Panc1 (cell line): ENCODE results near the gene INTS1. TPM values are rescaled to one million over a fixed set of nuclear protein-coding genes. Genes with fewer than 3 reads are reported as not detected.
A peak's percentile ranks its signal among the peaks of the same experiment; 100 is the strongest.

Experiments used
- ATAC-seq: fragments of 200-7000 bp; cut with Tn5 transposase; 2 replicates; pipeline ENCODE4 v1.9.1; 2020; ENCODE audit warnings: mild to moderate bottlenecking, moderate library complexity
- BruUV-seq: library from RNA; stranded (reverse); fragments of 400-500 nt; replicated peaks from 2 replicates; lab custom pipeline; 2021; lab: Mats Ljungman, UMichigan
- CTCF ChIA-PET: fragments of 300-600 bp; sonication (Branson Sonifier 250); formaldehyde crosslinking; loops from one replicate; lab custom pipeline; 2022; ENCODE audit warnings: antibody characterized with exemption; lab: Charles Lee
- POLR2A ChIA-PET: fragments of 300-600 bp; sonication (Branson Sonifier 250); formaldehyde crosslinking; loops from one replicate; lab custom pipeline; 2022; ENCODE audit warnings: antibody characterized with exemption; lab: Charles Lee
- DNase-seq: peaks from one replicate; pipeline ENCODE4 v3.0.0-alpha.2; 2010; ENCODE audit warnings: low read depth, low spot score
- H3K27ac ChIP-seq: 2 replicates; pipeline ENCODE4 v1.5.1; 2011; ENCODE audit warnings: mild to moderate bottlenecking, low read length, inconsistent platforms
- H3K27me3 ChIP-seq: fragments of 200-500 bp; sonication (Bioruptor generic); 2 replicates; pipeline ENCODE4 v1.6.0; 2014; ENCODE audit warnings: low read length, inconsistent platforms; ENCODE audit not compliant: control insufficient read depth, insufficient read depth
- H3K36me3 ChIP-seq: fragments of 200-500 bp; sonication (Bioruptor generic); 2 replicates; pipeline ENCODE4 v1.5.1; 2014; ENCODE audit warnings: inconsistent platforms, mild to moderate bottlenecking, low read length, moderate library complexity; ENCODE audit not compliant: control insufficient read depth, insufficient read depth
- H3K4me1 ChIP-seq: 2 replicates; pipeline ENCODE4 v1.5.1; 2011; ENCODE audit warnings: inconsistent platforms, mild to moderate bottlenecking, low read length, moderate library complexity; ENCODE audit not compliant: control insufficient read depth, insufficient read depth
- H3K4me3 ChIP-seq, 2 experiments: 2 replicates each; pipeline ENCODE4 v1.5.1; 2011 to 2012; ENCODE audit warnings: low read depth in 2 of 2, low read length in 2 of 2, mild to moderate bottlenecking in 2 of 2, inconsistent platforms in 1 of 2, moderate library complexity in 1 of 2
- H3K9me3 ChIP-seq: fragments of 200-500 bp; sonication (Bioruptor generic); 2 replicates; pipeline ENCODE4 v1.5.1; 2014; ENCODE audit warnings: low read depth, mild to moderate bottlenecking, inconsistent platforms, low read length, moderate library complexity; ENCODE audit not compliant: control insufficient read depth, insufficient read depth
- CTCF ChIP-seq: fragments of 450-650 bp; IDR thresholded peaks from 2 replicates; pipeline ENCODE4 v1.5.1; 2017; ENCODE audit warnings: mild to moderate bottlenecking
- POLR2AphosphoS5 ChIP-seq: IDR thresholded peaks from 2 replicates; pipeline ENCODE4 v1.6.1; 2012; ENCODE audit warnings: mild to moderate bottlenecking, low read depth, low read length, moderate library complexity
- REST ChIP-seq, 2 experiments: IDR thresholded peaks; 2 replicates each; pipeline ENCODE4 v1.6.1; 2011 to 2012; ENCODE audit warnings: low read depth in 2 of 2, control low read depth in 1 of 2, low read length in 1 of 2, mild to moderate bottlenecking in 1 of 2, moderate library complexity in 1 of 2; ENCODE audit not compliant: insufficient read depth in 1 of 2
- SIN3A ChIP-seq: IDR thresholded peaks from 2 replicates; pipeline ENCODE4 v1.6.1; 2012; ENCODE audit warnings: low read depth, mild to moderate bottlenecking, low read length, moderate library complexity, borderline replicate concordance; ENCODE audit not compliant: insufficient read depth
- TCF7L2 ChIP-seq: IDR thresholded peaks from 2 replicates; pipeline ENCODE4 v1.6.1; 2011; ENCODE audit warnings: mild to moderate bottlenecking, low read depth, low read length, inconsistent platforms
- in situ Hi-C: cut with HindIII; loops from 2 replicates; pipeline ENCODE4 v1.10.0; 2016; ENCODE audit warnings: low sequenced_read_pairs, low pct_unique_long_range_greater_than_20kb
- intact Hi-C: fragments of 100-400 bp; cut with micrococcal nuclease; formaldehyde crosslinking; loops from one replicate; pipeline ENCODE4 v1.10.0; 2022; ENCODE audit not compliant: unreplicated experiment
- total RNA-seq: library from RNA; stranded (reverse); gene quantifications from one replicate; pipeline ENCODE4 v1.2.1, GENCODE V29; 2021; ENCODE audit not compliant: unreplicated experiment

The INTS1 gene
- total RNA-seq, 1 experiment from 2014 or later, result 173 TPM

GRCh38 chr7:1535701-1536454 lies 31.7 kb upstream of the INTS1 start:
- in situ Hi-C loops, result no loop called here
- intact Hi-C loops, result loop anchor here (2.0 kb wide), 1 partner anchor 31 kb away; the partner anchor contains the start of gene INTS1
- BruUV-seq, result TSS peak; percentile 81
- Histone ChIP-seq H3K4me3 (peak overlapping the region; percentile 6 to 70; a peak in 3 of 4 replicates), H3K9me3 (no peaks in the 10 kb centered on the region), H3K27ac (peak overlapping the region; percentile 88), H3K4me1 (peaks cover 57% of the 10 kb centered on the region), H3K36me3 (peaks cover 3% of the 10 kb centered on the region; the same call in 1 of the 2 replicates), H3K27me3 (no peaks in the 10 kb centered on the region)
- CTCF ChIA-PET, result interaction anchor here (1.0 kb wide), 1 partner anchor 33 kb away, joined by 5 read pairs; no protein-coding TSS in a partner anchor
- POLR2A ChIA-PET, result interaction anchor here (0.6 kb wide), 1 partner anchor 424 kb away, joined by 3 read pairs; no protein-coding TSS in a partner anchor
- ATAC-seq (no peak), DNase-seq (no peak)
- TF ChIP-seq POLR2AphosphoS5 (0 out of 2 replicates have a peak, but pooled peaks have one; percentile 26), SIN3A (no peak), REST (IDR thresholded peaks at IDR 0.05; ENCODE audit: insufficient read depth in 1 of 2, low read depth in 2 of 2, low read length in 1 of 2) (no peak), TCF7L2 (no peak), CTCF (no peak)

GRCh38 chr7:1535100-1535458 lies 30.9 kb upstream of the INTS1 start:
- intact Hi-C loops, result no loop called here
- DNase-seq (no peak), ATAC-seq (no peak)
- Histone ChIP-seq H3K27me3 (no peaks in the 10 kb centered on the region), H3K36me3 (peaks cover 3% of the 10 kb centered on the region; the same call in 1 of the 2 replicates), H3K4me1 (peaks cover 59% of the 10 kb centered on the region), H3K27ac (peak overlapping the region; percentile 88), H3K4me3 (peak overlapping the region in 1 of 2 experiments; percentile 86; a peak in 1 of 4 replicates), H3K9me3 (no peaks in the 10 kb centered on the region)
- POLR2A ChIA-PET, result interaction anchor here (0.6 to 0.7 kb wide), 6 partner anchors 8 to 423 kb away, joined by 3 to 19 read pairs (median 7); no protein-coding TSS in a partner anchor
- in situ Hi-C loops, result no loop called here
- no TSS peak for BruUV-seq
- CTCF ChIA-PET, result no interaction called here
- TF ChIP-seq REST (IDR thresholded peaks at IDR 0.05; ENCODE audit: insufficient read depth in 1 of 2, low read depth in 2 of 2, low read length in 1 of 2), result no peak
